SK-MEL-5 (cell line): ENCODE measurements around the gene GLI3. TPM values are rescaled to one million over a fixed set of nuclear protein-coding genes. Genes with fewer than 3 reads are reported as not detected.

ENCODE experiments used
- DNase-seq: peaks from one replicate; pipeline ENCODE4 v3.0.0-alpha.2; 2016; ENCODE audit warnings: low read depth, low spot score
- in situ Hi-C: cut with HindIII; loops from 2 replicates; pipeline ENCODE4 v1.10.0; 2016; ENCODE audit warnings: low sequenced_read_pairs, high pct_unique_total_duplicates, low pct_unique_long_range_greater_than_20kb
- total RNA-seq: library from RNA; depleted of rRNA; stranded (reverse); fragments of >200 nt; shearing (Covaris generic); gene quantifications from 2 replicates; pipeline ENCODE4 v1.2.3, GENCODE V29; 2014

Gene GLI3
- total RNA-seq, 1 experiment from 2014 or later = 2.7 TPM

- in situ Hi-C loops = no loop called here
- DNase-seq = no peak
These were observed 74.3 kb downstream of the GLI3 start for GRCh38 chr7:42162560-42163325.

GRCh38 chr7:42161719-42162118 is 75.3 kb downstream of the GLI3 start:
- in situ Hi-C loops = no loop called here
- DNase-seq = no peak

- in situ Hi-C loops = no loop called here
- no peak for DNase-seq
These were observed 75.9 kb downstream of the GLI3 start for GRCh38 chr7:42161110-42161509.

GRCh38 chr7:42159130-42159529 is 77.9 kb downstream of the GLI3 start:
- in situ Hi-C loops = no loop called here
- DNase-seq = no peak

- in situ Hi-C loops = no loop called here
- DNase-seq = no peak
These were observed 79.9 kb downstream of the GLI3 start for GRCh38 chr7:42156967-42157721.

GRCh38 chr7:42156291-42156865 is 80.6 kb downstream of the GLI3 start:
- in situ Hi-C loops = no loop called here
- peak; percentile 48 for DNase-seq

GRCh38 chr7:42155584-42156290 is 81.3 kb downstream of the GLI3 start:
- in situ Hi-C loops = no loop called here
- DNase-seq = no peak

GRCh38 chr7:42154173-42154572 is 82.8 kb downstream of the GLI3 start:
- DNase-seq = no peak
- in situ Hi-C loops = no loop called here

GRCh38 chr7:42152329-42153205 is 84.4 kb downstream of the GLI3 start:
- peak; percentile 49 for DNase-seq
- in situ Hi-C loops = no loop called here

GRCh38 chr7:42151309-42151708 is 85.7 kb downstream of the GLI3 start:
- DNase-seq = no peak
- in situ Hi-C loops = no loop called here

- in situ Hi-C loops = no loop called here
These were observed 91.5 kb downstream of the GLI3 start for GRCh38 chr7:42145539-42145938.

GRCh38 chr7:42144604-42145003 is 92.4 kb downstream of the GLI3 start:
- in situ Hi-C loops = no loop called here
- DNase-seq = no peak

More at GRCh38 chr7:42145539-42145938, 91.5 kb downstream of the GLI3 start:
- no peak for DNase-seq

GRCh38 chr7:42143711-42144600 is 93.1 kb downstream of the GLI3 start:
- in situ Hi-C loops = no loop called here

GRCh38 chr7:42142089-42142488 is 94.9 kb downstream of the GLI3 start:
- in situ Hi-C loops = no loop called here
- DNase-seq = no peak

More at GRCh38 chr7:42143711-42144600, 93.1 kb downstream of the GLI3 start:
- no peak for DNase-seq

GRCh38 chr7:42139751-42140150 is 97.3 kb downstream of the GLI3 start:
- DNase-seq = no peak
- in situ Hi-C loops = no loop called here

GRCh38 chr7:42138691-42139090 is 98.3 kb downstream of the GLI3 start:
- DNase-seq = no peak
- in situ Hi-C loops = no loop called here
